Measurements from ENCODE around the gene SPRYD3. TPM values are rescaled to one million over a fixed set of nuclear protein-coding genes. Genes with fewer than 3 reads are reported as not detected.

Gene SPRYD3
- total RNA-seq, 1 experiment from 2014 or later = 35.2 TPM

DNA sequence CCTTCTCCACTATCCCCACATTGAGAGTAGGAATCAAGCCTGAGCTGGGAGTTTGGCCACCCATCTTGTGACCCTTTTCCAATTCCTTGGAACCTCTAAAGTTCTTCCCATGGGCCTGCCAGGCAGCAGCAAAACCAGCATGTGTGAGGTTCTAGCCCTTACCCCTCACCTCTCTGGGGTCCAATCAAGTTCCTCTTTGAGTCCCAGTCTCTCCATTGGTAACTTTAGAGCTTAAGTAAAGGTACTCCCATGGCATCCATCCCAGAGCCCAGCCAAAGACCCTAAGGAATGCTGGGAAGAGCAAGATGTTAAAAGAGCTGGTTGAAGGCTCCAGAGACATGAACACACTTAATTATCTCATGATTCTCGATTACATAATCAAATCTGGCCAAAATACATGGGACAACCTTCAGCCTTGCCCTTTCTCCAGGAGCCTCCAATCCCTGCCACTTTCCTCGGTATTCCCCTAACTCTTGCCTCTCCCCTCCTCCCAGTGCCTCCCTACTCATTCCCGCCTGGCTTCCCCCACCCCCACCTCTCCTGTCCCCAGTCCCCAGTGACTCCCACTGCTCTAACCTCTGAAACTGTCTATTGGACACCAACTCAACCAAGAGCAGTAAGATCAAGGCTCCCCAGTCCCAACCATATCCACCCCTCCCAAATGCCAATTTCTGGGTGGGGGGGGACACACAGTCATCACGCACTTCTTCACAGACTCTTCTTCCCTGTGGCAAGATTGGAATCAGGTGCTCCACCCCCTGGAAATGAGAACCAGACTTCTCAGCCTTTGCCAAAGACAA is 34.1 kb downstream of the SPRYD3 start:
- Mint-ChIP-seq H3K27me3 (ENCODE audit: insufficient read depth, unreplicated experiment) (no peaks in the 10 kb centered on the region), H3K27ac (ENCODE audit: low read depth, unreplicated experiment) (no peak overlapping the region), H3K4me3 (ENCODE audit: unreplicated experiment) (no peak overlapping the region), H3K4me1 (ENCODE audit: insufficient read depth, unreplicated experiment) (peaks cover 28% of the 10 kb centered on the region), H3K36me3 (ENCODE audit: insufficient read depth, unreplicated experiment) (peaks cover 43% of the 10 kb centered on the region), H3K9me3 (ENCODE audit: unreplicated experiment) (no peaks in the 10 kb centered on the region)
- no peak for DNase-seq (ENCODE audit: unreplicated experiment)
- ChIA-PET CTCF (interaction anchor here (0.9 to 1.8 kb wide), 2 partner anchors 9 to 19 kb away, joined by 3 to 4 read pairs; no protein-coding TSS in a partner anchor), POLR2A (interaction anchor here (0.6 to 3.8 kb wide), 5 partner anchors 9 to 250 kb away, joined by 3 to 16 read pairs (median 3); partner anchors contain the start of gene PFDN5)
- TF ChIP-seq, protein P1, sequence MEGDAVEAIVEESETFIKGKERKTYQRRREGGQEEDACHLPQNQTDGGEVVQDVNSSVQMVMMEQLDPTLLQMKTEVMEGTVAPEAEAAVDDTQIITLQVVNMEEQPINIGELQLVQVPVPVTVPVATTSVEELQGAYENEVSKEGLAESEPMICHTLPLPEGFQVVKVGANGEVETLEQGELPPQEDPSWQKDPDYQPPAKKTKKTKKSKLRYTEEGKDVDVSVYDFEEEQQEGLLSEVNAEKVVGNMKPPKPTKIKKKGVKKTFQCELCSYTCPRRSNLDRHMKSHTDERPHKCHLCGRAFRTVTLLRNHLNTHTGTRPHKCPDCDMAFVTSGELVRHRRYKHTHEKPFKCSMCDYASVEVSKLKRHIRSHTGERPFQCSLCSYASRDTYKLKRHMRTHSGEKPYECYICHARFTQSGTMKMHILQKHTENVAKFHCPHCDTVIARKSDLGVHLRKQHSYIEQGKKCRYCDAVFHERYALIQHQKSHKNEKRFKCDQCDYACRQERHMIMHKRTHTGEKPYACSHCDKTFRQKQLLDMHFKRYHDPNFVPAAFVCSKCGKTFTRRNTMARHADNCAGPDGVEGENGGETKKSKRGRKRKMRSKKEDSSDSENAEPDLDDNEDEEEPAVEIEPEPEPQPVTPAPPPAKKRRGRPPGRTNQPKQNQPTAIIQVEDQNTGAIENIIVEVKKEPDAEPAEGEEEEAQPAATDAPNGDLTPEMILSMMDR (IDR thresholded peaks at IDR 0.05; ENCODE audit: unreplicated experiment) = no peak
- BruUV-seq (replicated peaks) = no TSS peak
- intact Hi-C loops (cut with micrococcal nuclease) = no loop called here

- DNase-seq (ENCODE audit: unreplicated experiment) = no peak
- H3K9me3 Mint-ChIP-seq (ENCODE audit: unreplicated experiment) = no peaks in the 10 kb centered on the region
- H3K27ac Mint-ChIP-seq (ENCODE audit: low read depth, unreplicated experiment) = no peak overlapping the region
- no TSS peak for BruUV-seq (replicated peaks)
- no peaks in the 10 kb centered on the region for H3K27me3 Mint-ChIP-seq (ENCODE audit: insufficient read depth, unreplicated experiment)
- H3K36me3 Mint-ChIP-seq (ENCODE audit: insufficient read depth, unreplicated experiment) = peaks cover 53% of the 10 kb centered on the region
- TF ChIP-seq, protein P1 (IDR thresholded peaks at IDR 0.05; ENCODE audit: unreplicated experiment) = no peak
- ChIA-PET CTCF (interaction anchor here (0.6 to 2.0 kb wide), 5 partner anchors 9 to 528 kb away, joined by 3 to 6 read pairs (median 4); no protein-coding TSS in a partner anchor), POLR2A (interaction anchor here (0.7 to 3.8 kb wide), 3 partner anchors 10 to 251 kb away, joined by 3 to 16 read pairs (median 3); partner anchors contain the start of gene PFDN5)
- peaks cover 25% of the 10 kb centered on the region for H3K4me1 Mint-ChIP-seq (ENCODE audit: insufficient read depth, unreplicated experiment)
- no peak overlapping the region for H3K4me3 Mint-ChIP-seq (ENCODE audit: unreplicated experiment)
- intact Hi-C loops (cut with micrococcal nuclease) = no loop called here
These were observed 35.1 kb downstream of the SPRYD3 start for GRCh38 chr12:53044052-53044581.

- Mint-ChIP-seq H3K4me3 (ENCODE audit: unreplicated experiment) (no peak overlapping the region), H3K9me3 (ENCODE audit: unreplicated experiment) (no peaks in the 10 kb centered on the region), H3K27me3 (ENCODE audit: insufficient read depth, unreplicated experiment) (no peaks in the 10 kb centered on the region), H3K4me1 (ENCODE audit: insufficient read depth, unreplicated experiment) (peaks cover 24% of the 10 kb centered on the region), H3K36me3 (ENCODE audit: insufficient read depth, unreplicated experiment) (peaks cover 65% of the 10 kb centered on the region), H3K27ac (ENCODE audit: low read depth, unreplicated experiment) (no peak overlapping the region)
- BruUV-seq (replicated peaks) = no TSS peak
- CTCF ChIA-PET = interaction anchor here (0.6 to 2.0 kb wide), 2 partner anchors 8 to 10 kb away, joined by 3 to 5 read pairs; no protein-coding TSS in a partner anchor
- POLR2A ChIA-PET = interaction anchor here (0.8 to 3.8 kb wide), 2 partner anchors 11 to 35 kb away, joined by 3 to 16 read pairs; no protein-coding TSS in a partner anchor
- DNase-seq (ENCODE audit: unreplicated experiment) = no peak
- intact Hi-C loops (cut with micrococcal nuclease) = no loop called here
- TF ChIP-seq, protein P1 (IDR thresholded peaks at IDR 0.05; ENCODE audit: unreplicated experiment) = no peak
These were observed 36.4 kb downstream of the SPRYD3 start for GRCh38 chr12:53042607-53043454.
